ENCODE results near the gene HSD11B1L. TPM values are rescaled to one million over a fixed set of nuclear protein-coding genes. Genes with fewer than 3 reads are reported as not detected.

The HSD11B1L gene
- total RNA-seq, 4 donors from 2014 or later, result 7.3 to 30.4 (median 15.8) TPM

DNA sequence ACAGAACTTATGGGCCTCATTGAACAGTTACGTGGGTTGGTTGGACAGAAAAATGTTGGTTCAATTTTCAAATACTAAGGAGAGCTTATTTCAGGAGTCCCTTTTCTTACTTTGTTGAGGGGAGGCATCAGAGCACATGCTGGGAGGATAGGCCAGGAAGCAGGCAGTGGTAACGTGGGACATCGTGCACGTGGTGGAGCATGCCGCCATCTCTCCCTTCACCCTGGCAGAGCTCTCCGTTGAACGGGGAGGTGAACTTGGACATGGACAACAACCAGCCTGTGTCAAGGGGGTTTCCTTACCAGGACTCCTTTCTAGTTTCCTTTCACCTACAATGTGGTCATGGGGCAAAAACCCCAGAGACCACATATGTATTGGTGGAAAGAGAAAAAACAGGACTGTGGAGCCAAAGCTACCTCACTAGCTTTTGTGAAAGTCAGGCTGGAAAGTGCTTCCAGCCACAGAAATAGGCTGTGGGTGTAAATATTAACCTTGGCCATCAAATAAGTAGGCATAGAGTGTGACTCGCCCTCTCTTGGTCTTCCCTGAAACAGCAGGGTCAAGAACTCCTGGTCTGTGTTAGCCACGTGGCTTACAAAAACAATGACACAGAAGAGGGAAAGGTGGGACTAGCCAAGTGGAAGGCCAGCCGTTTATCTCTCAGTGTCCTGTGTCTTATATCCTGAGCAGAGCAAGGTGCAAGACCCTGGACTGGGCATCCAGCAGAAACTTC is 14.9 kb upstream of the HSD11B1L start:
- no peaks in the 10 kb centered on the region for H3K27me3 ChIP-seq
- no peak overlapping the region for H3K4me3 ChIP-seq (replicated peaks in 1 of 3)
- intact Hi-C loops (cut with DNase I), result no loop called here
- TF ChIP-seq POLR2A (IDR thresholded peaks at IDR 0.05), result no peak
- TF ChIP-seq, protein P1, sequence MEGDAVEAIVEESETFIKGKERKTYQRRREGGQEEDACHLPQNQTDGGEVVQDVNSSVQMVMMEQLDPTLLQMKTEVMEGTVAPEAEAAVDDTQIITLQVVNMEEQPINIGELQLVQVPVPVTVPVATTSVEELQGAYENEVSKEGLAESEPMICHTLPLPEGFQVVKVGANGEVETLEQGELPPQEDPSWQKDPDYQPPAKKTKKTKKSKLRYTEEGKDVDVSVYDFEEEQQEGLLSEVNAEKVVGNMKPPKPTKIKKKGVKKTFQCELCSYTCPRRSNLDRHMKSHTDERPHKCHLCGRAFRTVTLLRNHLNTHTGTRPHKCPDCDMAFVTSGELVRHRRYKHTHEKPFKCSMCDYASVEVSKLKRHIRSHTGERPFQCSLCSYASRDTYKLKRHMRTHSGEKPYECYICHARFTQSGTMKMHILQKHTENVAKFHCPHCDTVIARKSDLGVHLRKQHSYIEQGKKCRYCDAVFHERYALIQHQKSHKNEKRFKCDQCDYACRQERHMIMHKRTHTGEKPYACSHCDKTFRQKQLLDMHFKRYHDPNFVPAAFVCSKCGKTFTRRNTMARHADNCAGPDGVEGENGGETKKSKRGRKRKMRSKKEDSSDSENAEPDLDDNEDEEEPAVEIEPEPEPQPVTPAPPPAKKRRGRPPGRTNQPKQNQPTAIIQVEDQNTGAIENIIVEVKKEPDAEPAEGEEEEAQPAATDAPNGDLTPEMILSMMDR (IDR thresholded peaks at IDR 0.05), result no peak
- H3K27ac ChIP-seq, result no peak overlapping the region
- peaks cover 88 to 90% of the 10 kb centered on the region in 2 donors for H3K36me3 ChIP-seq
- H3K4me1 ChIP-seq, result no peaks in the 10 kb centered on the region
- no peaks in the 10 kb centered on the region for H3K9me3 ChIP-seq
- no peak for DNase-seq
- 73 to 82% methylated on average over 10 of the region's 10 CpGs for WGBS, 2 donors

DNA sequence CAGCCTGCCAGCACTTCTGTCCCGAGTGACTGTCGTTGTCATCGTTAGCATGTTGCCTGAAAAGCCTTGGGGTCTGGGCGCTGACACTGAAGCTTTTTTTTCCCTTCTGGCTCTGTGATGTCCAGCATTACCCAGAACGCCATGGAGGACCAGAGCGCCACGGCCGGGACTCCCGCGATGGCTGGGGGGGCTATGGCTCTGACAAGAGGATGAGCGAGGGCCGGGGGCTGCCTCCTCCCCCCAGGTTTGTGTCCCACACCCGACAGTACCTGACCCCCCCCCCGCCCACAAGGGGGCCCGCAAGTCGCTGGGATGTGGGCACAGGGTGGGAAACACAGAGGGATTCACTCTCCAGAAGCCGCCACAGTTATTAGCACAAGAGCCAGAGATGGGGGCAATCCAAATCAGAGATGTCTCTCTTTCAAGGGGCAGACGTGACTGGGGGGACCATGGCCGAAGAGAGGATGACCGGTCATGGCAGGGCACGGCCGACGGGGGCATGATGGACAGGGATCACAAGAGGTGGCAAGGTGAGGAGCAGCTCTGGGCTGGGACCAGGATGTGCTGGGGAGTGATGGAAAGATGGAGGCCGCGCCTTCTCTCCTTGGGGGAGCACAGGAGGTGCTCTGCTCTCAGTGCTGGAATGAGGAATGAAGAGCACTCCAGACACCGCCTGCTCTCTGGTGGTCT is 13.8 kb upstream of the HSD11B1L start:
- H3K36me3 ChIP-seq, result peaks cover 77 to 83% of the 10 kb centered on the region in 2 donors
- TF ChIP-seq, protein P1 (IDR thresholded peaks at IDR 0.05), result no peak
- TF ChIP-seq POLR2A (IDR thresholded peaks at IDR 0.05), result no peak
- H3K27me3 ChIP-seq, result no peaks in the 10 kb centered on the region
- no peak overlapping the region for H3K4me3 ChIP-seq (replicated peaks in 1 of 3)
- H3K27ac ChIP-seq, result no peak overlapping the region
- H3K4me1 ChIP-seq, result no peaks in the 10 kb centered on the region
- 92 to 93% methylated on average over 23 of the region's 26 CpGs for WGBS, 2 donors
- intact Hi-C loops (cut with DNase I), result no loop called here
- H3K9me3 ChIP-seq, result no peaks in the 10 kb centered on the region
- no peak for DNase-seq

DNA sequence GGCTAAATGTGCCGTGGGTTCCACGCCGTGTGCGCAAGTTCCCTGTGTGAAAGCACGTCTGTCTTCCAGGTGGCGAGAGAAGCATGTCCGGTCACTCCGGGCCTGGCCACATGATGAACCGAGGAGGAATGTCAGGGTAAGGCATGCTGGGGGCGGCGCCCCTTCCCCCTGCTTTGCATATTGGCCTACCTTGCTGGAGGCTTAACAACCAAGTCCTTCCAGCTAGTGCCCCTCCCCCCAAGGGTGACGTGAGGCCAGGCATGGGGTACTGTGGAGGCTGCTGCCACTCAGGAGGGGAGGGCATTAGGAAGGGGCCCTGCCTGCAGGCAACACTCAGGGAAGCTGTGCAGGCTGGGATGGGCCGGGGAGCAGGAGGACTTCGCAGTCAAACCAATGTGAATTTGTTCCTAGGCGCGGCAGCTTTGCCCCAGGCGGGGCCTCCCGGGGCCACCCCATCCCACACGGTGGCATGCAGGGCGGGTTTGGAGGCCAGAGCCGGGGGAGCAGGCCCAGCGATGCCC is 13.0 kb upstream of the HSD11B1L start:
- Histone ChIP-seq H3K4me1 (no peaks in the 10 kb centered on the region), H3K27ac (no peak overlapping the region), H3K9me3 (no peaks in the 10 kb centered on the region), H3K27me3 (no peaks in the 10 kb centered on the region), H3K36me3 (peaks cover 70 to 75% of the 10 kb centered on the region in 2 donors), H3K4me3 (replicated peaks in 1 of 3) (no peak overlapping the region)
- WGBS, 2 donors, result 87 to 90% methylated on average over 17 to 21 of the region's 22 CpGs
- TF ChIP-seq, protein P1 (IDR thresholded peaks at IDR 0.05), result no peak
- TF ChIP-seq POLR2A (IDR thresholded peaks at IDR 0.05), result no peak
- intact Hi-C loops (cut with DNase I), result no loop called here
- DNase-seq, result no peak

DNA sequence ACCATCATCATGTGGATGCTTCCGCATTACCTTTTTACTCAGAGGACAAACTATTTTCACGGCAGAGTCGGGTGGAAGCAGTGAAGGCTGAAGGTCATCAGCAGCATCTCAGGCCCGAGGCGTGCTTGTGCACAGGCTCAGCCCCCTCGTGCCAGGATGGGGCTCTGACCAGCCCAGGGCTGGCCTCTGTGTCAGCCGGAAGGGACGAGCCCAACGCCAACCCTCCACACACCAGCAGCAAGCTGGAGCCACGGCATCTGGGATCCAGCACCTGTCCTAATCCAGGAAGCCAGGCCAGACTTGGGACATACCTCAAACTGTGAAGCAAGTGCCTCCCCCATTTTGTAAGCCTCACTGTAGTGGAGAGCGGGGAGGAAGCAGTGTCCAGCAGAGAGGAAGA is 11.6 kb upstream of the HSD11B1L start:
- intact Hi-C loops (cut with DNase I), result no loop called here
- DNase-seq, result no peak

More for the DNA sequence above, 11.6 kb upstream of the HSD11B1L start:
- WGBS, 2 donors, result 87 to 89% methylated on average over 8 to 10 of the region's 11 CpGs
- no peaks in the 10 kb centered on the region for H3K27me3 ChIP-seq
- TF ChIP-seq, protein P1 (IDR thresholded peaks at IDR 0.05), result no peak
- no peak for TF ChIP-seq POLR2A (IDR thresholded peaks at IDR 0.05)
- no peaks in the 10 kb centered on the region for H3K9me3 ChIP-seq
- H3K4me1 ChIP-seq, result no peaks in the 10 kb centered on the region
- H3K36me3 ChIP-seq, result peaks cover 56 to 61% of the 10 kb centered on the region in 2 donors
- H3K4me3 ChIP-seq (replicated peaks in 1 of 3), result no peak overlapping the region
- no peak overlapping the region for H3K27ac ChIP-seq
